ENCODE data around the gene PARP1.

PARP1 gene

GRCh38 chr1:226376300-226376699, 31.6 kb downstream of the PARP1 start:
- DNase-seq (ENCODE audit: low read depth in 2 of 2) = no peak

GRCh38 chr1:226373376-226373775, 34.5 kb downstream of the PARP1 start:
- no peak for DNase-seq (ENCODE audit: low read depth in 2 of 2)

GRCh38 chr1:226372885-226373284, 35.0 kb downstream of the PARP1 start:
- no peak for DNase-seq (ENCODE audit: low read depth in 2 of 2)

- DNase-seq (ENCODE audit: low read depth in 2 of 2) = no peak
Measured at GRCh38 chr1:226371866-226372490, 35.9 kb downstream of the PARP1 start.

- DNase-seq (ENCODE audit: low read depth in 2 of 2) = no peak
Measured at GRCh38 chr1:226371027-226371694, 36.7 kb downstream of the PARP1 start.

GRCh38 chr1:226370144-226370923, 37.6 kb downstream of the PARP1 start:
- no peak for DNase-seq (ENCODE audit: low read depth in 2 of 2)

GRCh38 chr1:226369110-226369509, 38.8 kb downstream of the PARP1 start:
- no peak for DNase-seq (ENCODE audit: low read depth in 2 of 2)

- DNase-seq (ENCODE audit: low read depth in 2 of 2) = no peak
Measured at GRCh38 chr1:226366290-226366689, 41.6 kb downstream of the PARP1 start.

GRCh38 chr1:226365831-226366231, 42.1 kb downstream of the PARP1 start:
- DNase-seq (ENCODE audit: low read depth in 2 of 2) = no peak

- DNase-seq (ENCODE audit: low read depth in 2 of 2) = no peak
Measured at GRCh38 chr1:226364901-226365565, 42.9 kb downstream of the PARP1 start.

GRCh38 chr1:226364514-226364899, 43.4 kb downstream of the PARP1 start:
- no peak for DNase-seq (ENCODE audit: low read depth in 2 of 2)

- no peak for DNase-seq (ENCODE audit: low read depth in 2 of 2)
Measured at GRCh38 chr1:226363801-226364513, 43.9 kb downstream of the PARP1 start.

GRCh38 chr1:226362891-226363447, 44.9 kb downstream of the PARP1 start:
- no peak for DNase-seq (ENCODE audit: low read depth in 2 of 2)

GRCh38 chr1:226362361-226362760, 45.5 kb downstream of the PARP1 start:
- no peak for DNase-seq (ENCODE audit: low read depth in 2 of 2)

- no peak for DNase-seq (ENCODE audit: low read depth in 2 of 2)
Measured at GRCh38 chr1:226360106-226360746, 47.7 kb downstream of the PARP1 start.

- DNase-seq (ENCODE audit: low read depth in 2 of 2) = no peak
Measured at GRCh38 chr1:226357416-226357815, 50.5 kb downstream of the PARP1 start.

- no peak for DNase-seq (ENCODE audit: low read depth in 2 of 2)
Measured at GRCh38 chr1:226355669-226356551, 52.0 kb downstream of the PARP1 start.

GRCh38 chr1:226355016-226355415, 52.9 kb downstream of the PARP1 start:
- DNase-seq (ENCODE audit: low read depth in 2 of 2) = no peak

- DNase-seq (ENCODE audit: low read depth in 2 of 2) = no peak
Measured at GRCh38 chr1:226353698-226354525, 54.0 kb downstream of the PARP1 start.

Measured in activated CD4-positive, alpha-beta T cell treated with anti-CD3 and anti-CD28 coated beads for 24 hours (primary cell).